Heart left ventricle (tissue), 16 donors: Measurements from ENCODE around the gene PRDM16. TPM values are rescaled to one million over a fixed set of nuclear protein-coding genes. Genes with fewer than 3 reads are reported as not detected.

Source experiments
- ATAC-seq, 4 donors: fragments of 200-7000 bp; cut with Tn5 transposase; one replicate each; pipeline ENCODE4 v1.9.1; 2020 to 2022; ENCODE audit warnings: moderate library complexity in 4 of 4, mild to moderate bottlenecking in 3 of 4, moderate number of reproducible peaks in 1 of 4
- DNase-seq, 5 donors: peaks; one replicate each; pipeline ENCODE4 v3.0.0-alpha.2; 2020
- H3K27ac ChIP-seq, 12 donors: fragments of 200-600 bp; sonication (generic) in 4 of 12; one replicate each; pipeline versions ENCODE4 v1.5.0 to v1.8.0; 2016 to 2022; ENCODE audit warnings: mild to moderate bottlenecking in 2 of 12
- H3K27me3 ChIP-seq, 9 donors: fragments of 200-600 bp; sonication (generic) in 2 of 9; one replicate each; pipeline versions ENCODE4 v1.5.1 to v1.8.0; 2016 to 2022; ENCODE audit warnings: mild to moderate bottlenecking in 3 of 9
- H3K36me3 ChIP-seq, 9 donors: fragments of 200-600 bp; sonication (generic) in 2 of 9; one replicate each; pipeline versions ENCODE4 v1.5.0 to v1.8.0; 2018 to 2022; ENCODE audit warnings: mild to moderate bottlenecking in 2 of 9
- H3K4me1 ChIP-seq, 12 donors: fragments of 200-600 bp; sonication (generic) in 4 of 12; one replicate each; pipeline versions ENCODE4 v1.5.0 to v1.8.0; 2016 to 2022; ENCODE audit warnings: mild to moderate bottlenecking in 3 of 12
- H3K4me3 ChIP-seq, 12 donors: fragments of 200-600 bp; sonication (generic) in 4 of 12; one replicate each; pipeline versions ENCODE4 v1.5.0 to v1.8.0; 2017 to 2022; ENCODE audit warnings: mild to moderate bottlenecking in 9 of 12, moderate library complexity in 4 of 12
- H3K9me3 ChIP-seq, 12 donors: fragments of 200-600 bp; sonication (generic) in 4 of 12; one replicate each; pipeline versions ENCODE4 v1.5.0 to v1.8.0; 2016 to 2022; ENCODE audit warnings: mild to moderate bottlenecking in 1 of 12
- POLR2A ChIP-seq, 2 donors: fragments of 450-650 bp; IDR thresholded peaks; one replicate each; pipeline ENCODE4 v1.6.1; 2017; ENCODE audit warnings: antibody characterized with exemption in 2 of 2, mild to moderate bottlenecking in 2 of 2, moderate library complexity in 2 of 2
- WGBS, 4 donors: extraction: QIAGEN DNeasy Blood & Tissue Kit in 2 of 4; methylation state at CpG; one replicate each; pipeline versions ENCODE4 v1.1.5 to v1.1.7; 2013 to 2018; 5-methylcytosine and 5-hydroxymethylcytosine counted together
- intact Hi-C, 10 donors: fragments of 100-400 bp; cut with DNase I; formaldehyde crosslinking; loops; one replicate each; pipeline versions ENCODE4 v1.11.1 to v1.14.2; 2022
- polyA plus RNA-seq, 2 donors: library from polyadenylated mRNA; stranded (reverse); fragments of 200-250 nt; gene quantifications; one replicate each; pipeline ENCODE4 v1.2.3, GENCODE V29; 2013
- total RNA-seq, 9 donors: library from RNA; depleted of rRNA in 2 of 9; stranded (reverse); fragments of >200 nt in 2 of 9; fragmentation: NEBNext Ultra II Directional in 3 of 9; extraction: Animal tissue kit (Norgen Biotek cat#: 25700) in 3 of 9; gene quantifications; one replicate each; pipeline versions ENCODE4 v1.1.0 to v1.2.4, GENCODE V29; 2016 to 2023
- TF ChIP-seq, protein P1 (sequence below), 12 donors: fragments of 200-600 bp; sonication (generic) in 4 of 12; IDR thresholded peaks; one replicate each; pipeline versions ENCODE4 v1.5.0 to v1.8.0; 2018 to 2022; ENCODE audit warnings: antibody characterized with exemption in 12 of 12, mild to moderate bottlenecking in 5 of 12
- donor health status: ischemic (EF 13 %, LVEDD 7.1; RV severe dilation, severe dysfunction).
- donor health status: healthy with polysubstance abuse.
- donor health status: DM: no; HTN: yes; CAD: no.
- donor health status: DM: no; HTN: no; CAD: no.
- donor health status: ischemic (EF 25% LVEDD 6.9; RV normal size, moderate dysfunction).
- donor health status: ischemic (EF 25% LVEDD 5.7; RV mildly dilated, moderate dysfunction).
- donor health status: healthy.
- donor health status: DM: yes; HTN: yes; CAD: no.
- donor health status: ischemic (EF 35%, LVEDD 5.7; RV mildly dilated, moderate dysfunction).
- donor health status: nonischemic (EF 11% LVEDD 7.7; RV severe dilation, severe dysfunction).
- donor health status: DM: yes; HTN: yes; CAD: no.
- donor health status: PGD.
- donor health status: ischemic (EF 29% LVEDD 5.4; RV normal size, mild dysfunction).
- donor health status: nonischemic (EF 23%, LVEDD 6.1; RV moderate dilation, normal function).

The PRDM16 gene
- total and polyA plus RNA-seq, 11 donors: 6.0 to 22.7 (median 14.0) TPM

DNA sequence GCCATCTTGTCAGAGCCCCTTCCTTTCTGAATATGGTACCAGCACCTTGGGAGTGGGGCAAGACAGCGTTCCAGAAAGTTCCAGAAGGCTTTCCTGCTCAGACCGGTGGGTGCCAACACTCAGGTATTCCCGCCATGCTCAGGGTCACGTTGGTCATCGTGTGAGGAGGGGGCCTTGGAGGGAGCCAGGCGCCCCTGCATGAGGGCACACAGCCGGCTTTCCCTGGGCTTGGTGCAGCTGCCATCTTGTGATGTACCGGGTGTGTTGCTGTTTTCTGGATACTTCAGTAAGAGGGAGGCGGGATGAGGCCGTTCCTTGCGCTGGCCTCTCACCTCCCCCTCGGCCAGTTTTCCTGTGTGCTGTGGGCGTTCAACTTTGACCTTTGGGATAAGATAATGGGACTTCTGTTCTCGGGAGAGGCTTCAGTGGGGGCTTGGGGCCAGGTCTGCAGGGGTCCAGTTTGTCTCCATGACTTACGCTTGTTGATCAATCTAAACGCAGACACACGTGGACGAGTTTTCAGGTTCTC, 69.7 kb downstream of the PRDM16 start:
- no peak for TF ChIP-seq POLR2A (IDR thresholded peaks at IDR 0.05)
- TF ChIP-seq, protein P1, sequence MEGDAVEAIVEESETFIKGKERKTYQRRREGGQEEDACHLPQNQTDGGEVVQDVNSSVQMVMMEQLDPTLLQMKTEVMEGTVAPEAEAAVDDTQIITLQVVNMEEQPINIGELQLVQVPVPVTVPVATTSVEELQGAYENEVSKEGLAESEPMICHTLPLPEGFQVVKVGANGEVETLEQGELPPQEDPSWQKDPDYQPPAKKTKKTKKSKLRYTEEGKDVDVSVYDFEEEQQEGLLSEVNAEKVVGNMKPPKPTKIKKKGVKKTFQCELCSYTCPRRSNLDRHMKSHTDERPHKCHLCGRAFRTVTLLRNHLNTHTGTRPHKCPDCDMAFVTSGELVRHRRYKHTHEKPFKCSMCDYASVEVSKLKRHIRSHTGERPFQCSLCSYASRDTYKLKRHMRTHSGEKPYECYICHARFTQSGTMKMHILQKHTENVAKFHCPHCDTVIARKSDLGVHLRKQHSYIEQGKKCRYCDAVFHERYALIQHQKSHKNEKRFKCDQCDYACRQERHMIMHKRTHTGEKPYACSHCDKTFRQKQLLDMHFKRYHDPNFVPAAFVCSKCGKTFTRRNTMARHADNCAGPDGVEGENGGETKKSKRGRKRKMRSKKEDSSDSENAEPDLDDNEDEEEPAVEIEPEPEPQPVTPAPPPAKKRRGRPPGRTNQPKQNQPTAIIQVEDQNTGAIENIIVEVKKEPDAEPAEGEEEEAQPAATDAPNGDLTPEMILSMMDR (IDR thresholded peaks at IDR 0.05): no peak
- Histone ChIP-seq H3K27ac (no peak overlapping the region), H3K4me1 (peaks cover 0 to 64% (median 14%) of the 10 kb centered on the region in 12 donors), H3K27me3 (peaks cover 0 to 8% (median 0%) of the 10 kb centered on the region in 9 donors), H3K36me3 (no peaks in the 10 kb centered on the region), H3K4me3 (no peak overlapping the region), H3K9me3 (no peaks in the 10 kb centered on the region)
- intact Hi-C loops: no loop called here
- WGBS, 4 donors: 62 to 81% (median 74%) methylated on average over 12 to 18 of the region's 18 CpGs
- DNase-seq (no peak), ATAC-seq (no peak)

DNA sequence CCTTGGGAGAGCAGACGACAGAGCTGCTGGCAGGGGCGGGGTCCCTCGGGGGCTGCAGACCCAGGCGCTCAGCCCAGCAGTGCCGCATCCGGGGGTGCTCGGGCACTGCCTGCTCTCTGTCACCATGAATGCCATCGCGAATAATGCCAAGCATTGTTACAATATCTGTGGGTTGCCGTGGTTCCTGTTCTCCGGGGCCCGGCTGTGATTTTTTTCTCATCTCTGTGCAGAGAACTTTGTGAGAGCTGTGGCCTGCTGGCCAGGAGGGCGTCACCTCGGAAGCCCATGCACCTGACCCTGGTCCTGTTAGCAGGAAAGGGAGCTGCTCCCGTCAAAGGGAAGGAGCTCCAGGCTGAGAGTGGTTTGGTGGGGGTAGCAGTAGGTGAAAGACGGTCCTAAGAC, 70.4 kb downstream of the PRDM16 start:
- Histone ChIP-seq H3K36me3 (no peaks in the 10 kb centered on the region), H3K27me3 (peaks cover 0 to 8% (median 0%) of the 10 kb centered on the region in 9 donors), H3K27ac (peak overlapping the region in 2 of 12 donors; percentile 17 to 44), H3K9me3 (no peaks in the 10 kb centered on the region), H3K4me1 (peaks cover 0 to 63% (median 12%) of the 10 kb centered on the region in 12 donors), H3K4me3 (no peak overlapping the region)
- ATAC-seq: peak in 3 of 4 donors; percentile 5 to 28 (median 20)
- intact Hi-C loops: no loop called here
- TF ChIP-seq, protein P1 (IDR thresholded peaks at IDR 0.05): no peak
- no peak for TF ChIP-seq POLR2A (IDR thresholded peaks at IDR 0.05)
- WGBS, 4 donors: 38 to 42% (median 40%) methylated on average over 10 to 16 of the region's 16 CpGs
- DNase-seq: no peak

DNA sequence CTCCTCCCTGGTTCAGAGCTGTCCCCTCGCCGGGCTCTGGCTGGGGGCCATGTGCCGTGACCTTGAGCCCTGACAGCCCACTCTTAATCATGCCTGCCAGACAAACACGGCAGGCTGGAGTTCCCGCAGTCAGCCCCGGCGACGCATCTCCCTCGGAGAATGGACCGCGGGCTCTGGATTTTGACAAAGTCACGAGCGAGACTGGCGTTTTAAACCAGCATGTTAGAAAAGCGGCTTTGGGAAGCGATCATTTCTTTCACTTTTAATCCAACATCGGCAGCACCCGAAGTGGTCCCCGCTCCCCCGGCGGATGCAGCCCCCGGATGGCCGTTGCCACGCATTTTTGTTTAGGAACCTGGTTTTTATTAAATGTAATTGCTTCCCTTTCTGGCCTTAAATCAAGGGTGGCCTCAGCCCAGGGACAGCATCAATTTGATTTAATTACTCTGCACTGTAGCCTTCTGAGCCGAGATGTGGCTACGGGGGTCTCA, 70.9 kb downstream of the PRDM16 start:
- peak in 2 of 4 donors; percentile 22 to 23 for ATAC-seq
- no peak overlapping the region for H3K4me3 ChIP-seq
- H3K27ac ChIP-seq: peak overlapping the region in 2 of 12 donors; percentile 17 to 44

DNA sequence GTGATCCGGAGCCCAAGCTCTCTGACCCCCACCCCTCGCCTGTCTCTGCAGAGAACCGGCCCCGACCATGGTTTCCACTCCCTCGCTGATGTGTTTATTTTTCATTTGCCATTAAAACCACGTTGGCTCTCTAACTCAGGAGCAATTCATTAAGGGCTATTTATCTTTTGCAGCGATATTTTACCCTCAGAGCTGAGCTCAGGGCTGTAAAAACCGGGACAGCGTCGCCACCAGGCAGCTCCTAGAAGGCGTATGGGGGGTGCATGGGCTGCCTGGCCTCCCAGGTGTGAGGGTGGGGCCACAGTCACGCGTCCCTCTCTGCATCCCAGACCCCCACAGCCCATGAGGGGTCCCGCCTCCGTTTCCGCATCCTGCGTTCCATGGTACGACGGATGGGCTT, 71.4 kb downstream of the PRDM16 start:
- H3K27ac ChIP-seq: no peak overlapping the region
- ATAC-seq: no peak
- H3K4me1 ChIP-seq: peaks cover 0 to 65% (median 14%) of the 10 kb centered on the region in 12 donors

More for the DNA sequence above, 70.9 kb downstream of the PRDM16 start:
- intact Hi-C loops: no loop called here
- Histone ChIP-seq H3K36me3 (no peaks in the 10 kb centered on the region), H3K9me3 (no peaks in the 10 kb centered on the region), H3K27me3 (peaks cover 0 to 9% (median 0%) of the 10 kb centered on the region in 9 donors), H3K4me1 (peaks cover 0 to 65% (median 12%) of the 10 kb centered on the region in 12 donors)
- TF ChIP-seq, protein P1 (IDR thresholded peaks at IDR 0.05): no peak
- TF ChIP-seq POLR2A (IDR thresholded peaks at IDR 0.05): no peak
- no peak for DNase-seq
- WGBS, 4 donors: 43 to 51% (median 45%) methylated on average over 25 to 26 of the region's 26 CpGs

More for the DNA sequence above, 71.4 kb downstream of the PRDM16 start:
- WGBS, 4 donors: 81 to 91% (median 87%) methylated on average over 19 of the region's 19 CpGs
- intact Hi-C loops: no loop called here
- Histone ChIP-seq H3K9me3 (no peaks in the 10 kb centered on the region), H3K4me3 (no peak overlapping the region), H3K27me3 (peaks cover 0 to 12% (median 0%) of the 10 kb centered on the region in 9 donors), H3K36me3 (no peaks in the 10 kb centered on the region)
- no peak for DNase-seq
- TF ChIP-seq, protein P1 (IDR thresholded peaks at IDR 0.05): no peak
- TF ChIP-seq POLR2A (IDR thresholded peaks at IDR 0.05): no peak
